HPDE6-E6E7 (cell line): ENCODE measurements around the gene LY86.

Experiments used
- DNase-seq: peaks from one replicate; pipeline ENCODE4 v3.0.0; 2011; ENCODE audit warnings: missing footprints; ENCODE audit errors: extremely low spot score

The LY86 gene

GRCh38 chr6:6570929-6571671, 17.4 kb upstream of the LY86 start:
- DNase-seq, result no peak

- no peak for DNase-seq
Measured at GRCh38 chr6:6575143-6575542, 13.4 kb upstream of the LY86 start.

- DNase-seq, result no peak
Measured at GRCh38 chr6:6577735-6578134, 10.8 kb upstream of the LY86 start.

- no peak for DNase-seq
Measured at GRCh38 chr6:6579281-6579680, 9.2 kb upstream of the LY86 start.

- no peak for DNase-seq
Measured at GRCh38 chr6:6580225-6580856, 8.2 kb upstream of the LY86 start.

- no peak for DNase-seq
Measured at GRCh38 chr6:6581054-6581453, 7.5 kb upstream of the LY86 start.

GRCh38 chr6:6582131-6582530, 6.4 kb upstream of the LY86 start:
- no peak for DNase-seq

GRCh38 chr6:6583836-6584235, 4.7 kb upstream of the LY86 start:
- no peak for DNase-seq

- no peak for DNase-seq
Measured at GRCh38 chr6:6584310-6585002, 4.1 kb upstream of the LY86 start.

- no peak for DNase-seq
Measured at GRCh38 chr6:6585003-6585311, 3.6 kb upstream of the LY86 start.

- DNase-seq, result no peak
Measured at GRCh38 chr6:6586167-6586566, 2.4 kb upstream of the LY86 start.

GRCh38 chr6:6586671-6587526, 1.6 kb upstream of the LY86 start:
- no peak for DNase-seq

- no peak for DNase-seq
Measured at GRCh38 chr6:6587696-6588063, 840 bp upstream of the LY86 start.

GRCh38 chr6:6588924-6589709, 597 bp downstream of the LY86 start:
- DNase-seq, result no peak

- DNase-seq, result no peak
Measured at GRCh38 chr6:6590530-6590929, 2.0 kb downstream of the LY86 start.

GRCh38 chr6:6591778-6592465, 3.4 kb downstream of the LY86 start:
- DNase-seq, result no peak

GRCh38 chr6:6592826-6593475, 4.4 kb downstream of the LY86 start:
- DNase-seq, result no peak

GRCh38 chr6:6593867-6594468, 5.4 kb downstream of the LY86 start:
- no peak for DNase-seq

- DNase-seq, result no peak
Measured at GRCh38 chr6:6595025-6595424, 6.5 kb downstream of the LY86 start.

- no peak for DNase-seq
Measured at GRCh38 chr6:6595952-6596351, 7.4 kb downstream of the LY86 start.
